AG10803 (cell line): ENCODE data around the gene NIN.

Experiments used
- DNase-seq: peaks from one replicate; pipeline ENCODE4 v3.0.0; 2010; ENCODE audit warnings: low read depth
- H3K4me3 ChIP-seq: 2 replicates; pipeline ENCODE4 v1.5.1; 2011; ENCODE audit warnings: mild to moderate bottlenecking, low read length, control low read depth
- CTCF ChIP-seq: conservative IDR thresholded peaks from 2 replicates; pipeline ENCODE4 v1.5.1; 2011; ENCODE audit warnings: mild to moderate bottlenecking, low read length, control low read depth, inconsistent platforms

The NIN gene

DNA sequence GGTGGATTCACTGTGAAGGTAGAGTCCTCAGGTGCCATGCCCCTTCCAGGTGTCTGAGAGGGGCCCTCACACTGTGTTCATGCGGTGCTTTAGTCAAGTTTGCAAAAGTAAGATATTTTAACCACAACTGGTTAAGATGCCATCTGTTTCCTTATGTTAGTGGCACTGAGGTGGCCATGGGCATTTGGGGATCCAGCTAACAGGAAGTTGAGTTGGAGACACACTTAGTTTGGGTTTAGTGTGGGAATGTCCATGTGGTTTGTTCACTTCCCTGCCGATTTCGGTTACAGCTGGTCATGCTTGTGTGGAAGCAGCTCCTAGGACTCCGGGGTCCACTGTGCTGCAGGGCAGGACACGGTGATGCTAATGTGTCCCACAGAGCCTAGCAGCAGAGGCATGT is 23.6 kb upstream of the NIN start:
- no peak for TF ChIP-seq CTCF
- no peak overlapping the region for H3K4me3 ChIP-seq
- no peak for DNase-seq

DNA sequence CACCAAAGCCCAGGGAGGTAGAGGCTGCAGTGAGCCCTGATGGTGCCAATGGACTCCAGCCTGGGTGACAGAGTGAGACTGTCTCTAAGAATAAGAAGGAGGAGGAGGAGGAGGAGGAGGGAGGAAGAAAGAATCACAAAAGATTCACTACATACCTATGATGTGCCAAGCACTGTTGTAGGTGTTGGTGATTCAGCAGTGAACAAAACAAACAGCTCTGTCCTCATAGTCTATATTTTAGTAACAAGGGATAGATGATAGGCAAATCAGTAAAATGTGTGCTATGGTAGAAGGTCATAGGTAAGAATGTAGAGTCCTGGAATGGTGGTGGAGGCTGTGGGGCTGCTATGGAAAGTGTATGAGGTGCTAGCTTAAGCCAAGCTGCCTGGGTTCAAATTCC is 22.9 kb upstream of the NIN start:
- DNase-seq, result no peak
- no peak overlapping the region for H3K4me3 ChIP-seq
- no peak for TF ChIP-seq CTCF

DNA sequence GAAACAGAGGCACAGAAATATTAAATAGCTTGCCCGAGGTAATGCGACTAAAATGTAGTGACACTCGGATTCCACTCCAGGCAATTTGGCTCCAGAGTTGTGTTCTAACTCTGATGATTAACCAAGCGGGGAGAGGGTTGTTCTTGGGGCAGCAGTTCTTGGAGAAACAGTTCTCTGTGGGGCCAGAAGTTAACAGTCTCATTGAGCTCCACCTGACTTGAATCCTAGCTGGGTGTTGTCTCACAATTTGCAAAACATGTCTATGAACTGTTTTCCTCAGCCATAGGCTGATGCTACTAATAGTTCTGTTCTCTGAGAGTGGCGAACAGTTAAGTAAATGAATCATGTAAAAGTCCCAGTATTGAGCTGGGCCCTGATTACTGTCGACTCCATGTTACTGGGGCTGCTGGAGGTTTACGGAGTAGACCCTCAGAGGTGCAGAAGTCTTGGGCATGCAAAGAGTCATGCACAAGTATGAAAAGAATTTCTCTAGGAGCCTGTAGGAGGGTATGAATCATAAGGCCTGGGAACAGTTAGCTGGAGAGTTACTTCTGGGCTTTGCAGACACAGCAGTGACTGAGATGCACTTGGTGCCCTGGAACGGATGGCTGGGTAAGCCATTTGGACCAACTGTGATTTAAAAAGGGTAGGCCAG is 15.4 kb upstream of the NIN start:
- no peak for TF ChIP-seq CTCF
- no peak overlapping the region for H3K4me3 ChIP-seq
- peak; percentile 85 for DNase-seq

GRCh38 chr14:50845166-50845565 is 14.2 kb upstream of the NIN start:
- H3K4me3 ChIP-seq, result no peak overlapping the region
- no peak for DNase-seq
- no peak for TF ChIP-seq CTCF

DNA sequence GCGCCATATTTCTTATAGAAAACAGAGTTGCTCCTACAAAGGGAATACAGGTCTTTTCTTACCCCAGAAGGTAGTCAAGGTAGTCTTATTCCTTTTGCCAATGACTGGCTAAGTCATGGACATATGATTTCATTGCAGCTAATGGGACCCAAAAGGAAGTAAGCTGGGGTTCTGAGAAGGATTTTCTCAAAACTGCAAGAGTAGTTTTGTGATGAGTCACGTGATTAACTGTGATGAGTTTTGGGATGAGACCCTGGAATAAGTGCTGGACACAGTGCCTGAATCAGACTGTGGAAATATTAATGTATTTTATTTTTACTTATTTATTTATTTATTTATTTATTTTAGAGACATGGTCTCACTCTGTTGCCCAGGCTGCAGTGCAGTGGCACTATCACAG is 13.4 kb upstream of the NIN start:
- no peak overlapping the region for H3K4me3 ChIP-seq
- no peak for DNase-seq
- no peak for TF ChIP-seq CTCF

GRCh38 chr14:50839691-50840090 is 8.7 kb upstream of the NIN start:
- peak; percentile 68 for DNase-seq

More at GRCh38 chr14:50839691-50840090, 8.7 kb upstream of the NIN start:
- H3K4me3 ChIP-seq, result no peak overlapping the region
- no peak for TF ChIP-seq CTCF
